Measurements from ENCODE around the gene SPAG17.

SPAG17 gene

DNA sequence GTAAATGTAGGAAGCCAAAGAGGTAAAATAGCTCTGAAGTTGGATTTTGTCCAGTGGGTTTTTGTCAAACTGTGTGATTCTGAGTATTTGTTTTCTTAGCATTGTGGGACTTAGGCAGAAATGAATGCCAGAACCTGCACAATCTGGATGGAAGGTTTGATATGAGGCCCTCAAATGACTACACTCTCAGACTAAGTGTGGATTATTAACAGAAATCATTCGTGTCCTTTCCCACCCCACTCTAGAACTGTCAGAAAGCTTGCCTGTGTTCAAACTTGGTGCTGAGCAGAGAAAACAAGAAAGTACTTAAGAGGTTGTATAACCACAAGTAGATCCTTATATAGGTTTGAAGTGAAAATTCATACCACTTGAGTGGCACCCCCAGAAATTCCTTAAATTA is 167.0 kb downstream of the SPAG17 start:
- DNase-seq (ENCODE audit: low spot score), result no peak
- TF ChIP-seq, protein P1, sequence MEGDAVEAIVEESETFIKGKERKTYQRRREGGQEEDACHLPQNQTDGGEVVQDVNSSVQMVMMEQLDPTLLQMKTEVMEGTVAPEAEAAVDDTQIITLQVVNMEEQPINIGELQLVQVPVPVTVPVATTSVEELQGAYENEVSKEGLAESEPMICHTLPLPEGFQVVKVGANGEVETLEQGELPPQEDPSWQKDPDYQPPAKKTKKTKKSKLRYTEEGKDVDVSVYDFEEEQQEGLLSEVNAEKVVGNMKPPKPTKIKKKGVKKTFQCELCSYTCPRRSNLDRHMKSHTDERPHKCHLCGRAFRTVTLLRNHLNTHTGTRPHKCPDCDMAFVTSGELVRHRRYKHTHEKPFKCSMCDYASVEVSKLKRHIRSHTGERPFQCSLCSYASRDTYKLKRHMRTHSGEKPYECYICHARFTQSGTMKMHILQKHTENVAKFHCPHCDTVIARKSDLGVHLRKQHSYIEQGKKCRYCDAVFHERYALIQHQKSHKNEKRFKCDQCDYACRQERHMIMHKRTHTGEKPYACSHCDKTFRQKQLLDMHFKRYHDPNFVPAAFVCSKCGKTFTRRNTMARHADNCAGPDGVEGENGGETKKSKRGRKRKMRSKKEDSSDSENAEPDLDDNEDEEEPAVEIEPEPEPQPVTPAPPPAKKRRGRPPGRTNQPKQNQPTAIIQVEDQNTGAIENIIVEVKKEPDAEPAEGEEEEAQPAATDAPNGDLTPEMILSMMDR (IDR thresholded peaks at IDR 0.05; ENCODE audit: poor library complexity, severe bottlenecking), result no peak
- no peak for ATAC-seq (ENCODE audit: low read depth)

DNA sequence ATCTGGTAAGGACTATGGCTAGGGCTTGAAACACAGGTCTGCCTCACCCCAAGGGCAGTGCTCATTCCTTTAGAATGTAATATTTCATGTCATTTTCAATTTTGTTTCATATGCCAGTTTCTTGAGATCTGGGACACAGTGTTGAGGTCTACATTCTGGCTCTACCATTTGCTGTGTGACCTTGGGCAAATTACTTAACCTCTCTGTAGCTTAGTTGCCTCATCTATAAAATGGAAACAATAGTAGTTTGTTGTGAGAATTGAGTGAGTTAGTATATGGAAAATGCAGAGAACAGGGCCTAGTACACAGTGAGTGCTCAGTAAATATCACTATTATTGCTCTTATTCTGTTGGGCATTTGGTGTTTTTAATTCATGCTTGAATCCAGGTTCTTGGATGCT is 171.1 kb downstream of the SPAG17 start:
- no peaks in the 10 kb centered on the region for H3K9me3 ChIP-seq (ENCODE audit: severe bottlenecking)
- no peaks in the 10 kb centered on the region for H3K4me1 ChIP-seq (ENCODE audit: insufficient read depth, poor library complexity, severe bottlenecking)
- no peaks in the 10 kb centered on the region for H3K27me3 ChIP-seq (ENCODE audit: insufficient read depth, poor library complexity, severe bottlenecking)
- H3K27ac ChIP-seq (ENCODE audit: poor library complexity, severe bottlenecking), result no peak overlapping the region
- TF ChIP-seq, protein P1 (IDR thresholded peaks at IDR 0.05; ENCODE audit: poor library complexity, severe bottlenecking), result no peak
- ATAC-seq (ENCODE audit: low read depth), result no peak
- no peaks in the 10 kb centered on the region for H3K36me3 ChIP-seq (ENCODE audit: low read depth)
- DNase-seq (ENCODE audit: low spot score), result no peak
- no peak overlapping the region for H3K4me3 ChIP-seq (ENCODE audit: severe bottlenecking)

More for the DNA sequence above, 167.0 kb downstream of the SPAG17 start:
- Histone ChIP-seq H3K4me3 (ENCODE audit: severe bottlenecking) (no peak overlapping the region), H3K27ac (ENCODE audit: poor library complexity, severe bottlenecking) (no peak overlapping the region), H3K36me3 (ENCODE audit: low read depth) (no peaks in the 10 kb centered on the region), H3K27me3 (ENCODE audit: insufficient read depth, poor library complexity, severe bottlenecking) (peaks cover 7% of the 10 kb centered on the region), H3K4me1 (ENCODE audit: insufficient read depth, poor library complexity, severe bottlenecking) (no peaks in the 10 kb centered on the region), H3K9me3 (ENCODE audit: severe bottlenecking) (no peaks in the 10 kb centered on the region)

DNA sequence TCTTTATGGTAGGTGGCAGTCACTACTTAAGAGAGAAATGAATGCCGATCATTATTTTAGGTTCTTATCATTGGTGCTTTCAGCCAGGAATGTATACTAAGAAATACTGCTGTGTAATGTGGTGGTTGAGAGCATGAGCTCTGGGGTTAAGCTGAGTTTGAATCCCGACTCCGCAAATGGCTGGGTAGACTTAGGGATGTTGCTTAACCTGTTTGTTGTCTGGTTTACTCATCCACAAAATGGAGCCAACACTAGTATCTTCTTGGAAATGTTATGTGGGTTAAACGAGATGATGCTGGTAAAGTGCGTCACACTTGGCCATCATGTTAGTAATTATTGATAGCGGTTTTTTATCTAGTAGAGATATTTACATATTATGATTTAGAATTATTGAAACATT is 171.7 kb downstream of the SPAG17 start:
- ATAC-seq (ENCODE audit: low read depth), result no peak
- Histone ChIP-seq H3K4me3 (ENCODE audit: severe bottlenecking) (no peak overlapping the region), H3K36me3 (ENCODE audit: low read depth) (no peaks in the 10 kb centered on the region), H3K4me1 (ENCODE audit: insufficient read depth, poor library complexity, severe bottlenecking) (no peaks in the 10 kb centered on the region), H3K27me3 (ENCODE audit: insufficient read depth, poor library complexity, severe bottlenecking) (no peaks in the 10 kb centered on the region), H3K9me3 (ENCODE audit: severe bottlenecking) (no peaks in the 10 kb centered on the region), H3K27ac (ENCODE audit: poor library complexity, severe bottlenecking) (no peak overlapping the region)
- no peak for DNase-seq (ENCODE audit: low spot score)
- TF ChIP-seq, protein P1 (IDR thresholded peaks at IDR 0.05; ENCODE audit: poor library complexity, severe bottlenecking), result no peak

DNA sequence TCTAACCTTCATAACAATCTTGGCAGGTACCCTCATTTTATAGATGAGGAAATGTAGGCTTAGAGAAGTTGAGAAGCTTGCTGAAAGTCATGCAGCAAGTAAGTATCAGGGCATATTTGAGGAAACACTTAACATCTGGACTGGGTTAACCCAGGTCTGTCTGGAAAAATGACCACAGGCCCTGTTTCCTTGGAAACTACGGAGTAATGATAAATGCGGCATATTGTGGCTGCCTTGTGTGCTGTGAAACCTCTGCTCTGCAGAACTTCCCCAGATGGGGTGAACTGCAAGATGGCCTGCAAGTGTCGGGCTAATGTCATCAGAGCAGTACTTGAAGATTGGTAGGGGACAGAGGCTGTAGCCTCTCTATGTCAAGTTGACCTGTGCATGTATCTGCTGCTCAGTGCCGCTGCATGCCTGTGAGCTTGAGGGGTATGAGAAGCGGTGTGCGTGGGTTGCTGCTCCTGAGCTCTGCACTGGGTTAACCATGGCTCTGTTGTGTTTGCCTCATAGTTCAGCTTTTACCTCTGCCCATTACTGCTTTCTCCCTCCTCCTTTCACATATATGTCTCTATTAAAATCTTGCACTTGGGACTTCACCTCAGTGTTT is 172.4 kb downstream of the SPAG17 start:
- TF ChIP-seq, protein P1 (IDR thresholded peaks at IDR 0.05; ENCODE audit: poor library complexity, severe bottlenecking), result no peak
- DNase-seq (ENCODE audit: low spot score) (no peak), ATAC-seq (ENCODE audit: low read depth) (no peak)
- Histone ChIP-seq H3K4me3 (ENCODE audit: severe bottlenecking) (no peak overlapping the region), H3K9me3 (ENCODE audit: severe bottlenecking) (no peaks in the 10 kb centered on the region), H3K27me3 (ENCODE audit: insufficient read depth, poor library complexity, severe bottlenecking) (no peaks in the 10 kb centered on the region), H3K36me3 (ENCODE audit: low read depth) (no peaks in the 10 kb centered on the region), H3K27ac (ENCODE audit: poor library complexity, severe bottlenecking) (no peak overlapping the region), H3K4me1 (ENCODE audit: insufficient read depth, poor library complexity, severe bottlenecking) (no peaks in the 10 kb centered on the region)

DNA sequence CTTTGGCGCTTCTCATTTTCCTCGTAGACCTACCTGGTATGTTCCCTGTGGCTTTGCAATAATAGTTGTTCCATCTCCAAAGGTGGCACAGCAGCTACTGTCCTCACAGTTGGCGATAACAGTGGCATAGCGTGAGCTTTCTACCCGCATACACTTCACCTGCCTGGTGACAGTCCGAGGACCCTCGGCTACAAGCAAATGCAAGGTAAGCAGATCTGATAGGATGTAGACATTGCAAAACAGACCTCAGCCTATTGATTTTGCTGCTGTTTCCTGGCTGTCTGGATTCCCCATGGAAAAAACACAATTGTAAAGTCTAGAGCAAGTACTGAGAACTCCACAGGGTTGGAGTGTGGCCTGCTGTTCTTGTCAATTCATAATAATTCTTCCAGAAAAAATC is 177.0 kb downstream of the SPAG17 start:
- H3K27me3 ChIP-seq (ENCODE audit: insufficient read depth, poor library complexity, severe bottlenecking), result no peaks in the 10 kb centered on the region
- DNase-seq (ENCODE audit: low spot score) (no peak), ATAC-seq (ENCODE audit: low read depth) (no peak)

More for the DNA sequence above, 177.0 kb downstream of the SPAG17 start:
- Histone ChIP-seq H3K9me3 (ENCODE audit: severe bottlenecking) (no peaks in the 10 kb centered on the region), H3K4me3 (ENCODE audit: severe bottlenecking) (no peak overlapping the region), H3K4me1 (ENCODE audit: insufficient read depth, poor library complexity, severe bottlenecking) (no peaks in the 10 kb centered on the region), H3K27ac (ENCODE audit: poor library complexity, severe bottlenecking) (no peak overlapping the region), H3K36me3 (ENCODE audit: low read depth) (no peaks in the 10 kb centered on the region)
- TF ChIP-seq, protein P1 (IDR thresholded peaks at IDR 0.05; ENCODE audit: poor library complexity, severe bottlenecking), result no peak
